Suprapubic skin (tissue), 4 donors: ENCODE results near the gene SPINK1. TPM values are rescaled to one million over a fixed set of nuclear protein-coding genes. Genes with fewer than 3 reads are reported as not detected.

Source experiments
- DNase-seq, 2 donors: peaks; one replicate each; pipeline ENCODE4 v3.0.0-alpha.2; 2019; ENCODE audit warnings: low spot score in 2 of 2
- H3K27ac ChIP-seq: fragments of 200-600 bp; sonication (generic); one replicate; pipeline ENCODE4 v1.5.1; 2019
- H3K27me3 ChIP-seq: fragments of 200-600 bp; sonication (generic); one replicate; pipeline ENCODE4 v1.5.1; 2019
- H3K36me3 ChIP-seq: fragments of 200-600 bp; sonication (generic); one replicate; pipeline ENCODE4 v1.5.1; 2019
- H3K4me1 ChIP-seq: fragments of 200-600 bp; sonication (generic); one replicate; pipeline ENCODE4 v1.5.1; 2019
- H3K4me3 ChIP-seq: fragments of 200-600 bp; sonication (generic); one replicate; pipeline ENCODE4 v1.5.1; 2019; ENCODE audit warnings: mild to moderate bottlenecking
- H3K9me3 ChIP-seq: fragments of 200-600 bp; sonication (generic); one replicate; pipeline ENCODE4 v1.5.1; 2019
- EP300 ChIP-seq: sonication (generic); formaldehyde crosslinking; IDR thresholded peaks from one replicate; pipeline ENCODE4 v1.6.1; 2017; ENCODE audit warnings: antibody characterized with exemption
- POLR2A ChIP-seq, 2 donors: fragments of 450-650 bp; IDR thresholded peaks; one replicate each; pipeline ENCODE4 v1.6.1; 2017; ENCODE audit warnings: antibody characterized with exemption in 2 of 2, mild to moderate bottlenecking in 2 of 2, moderate library complexity in 2 of 2
- POLR2AphosphoS5 ChIP-seq, 3 donors: sonication (generic); formaldehyde crosslinking; IDR thresholded peaks; one replicate each; pipeline ENCODE4 v1.6.1; 2017; ENCODE audit warnings: antibody characterized with exemption in 3 of 3
- WGBS: methylation state at CpG from one replicate; pipeline ENCODE4 v1.1.5; 2018; 5-methylcytosine and 5-hydroxymethylcytosine counted together
- total RNA-seq, 4 donors: library from RNA; depleted of rRNA; stranded (reverse); fragments of >200 nt; gene quantifications; one replicate each; pipeline ENCODE4 v1.1.0, GENCODE V29; 2016
- TF ChIP-seq, protein P1 (sequence below), 2 donors: fragments of 200-600 bp in 1 of 2; fragments of 450-650 bp in 1 of 2; sonication (generic) in 1 of 2; IDR thresholded peaks; one replicate each; pipeline ENCODE4 v1.5.1; 2016 to 2019; ENCODE audit warnings: antibody characterized with exemption in 2 of 2, mild to moderate bottlenecking in 1 of 2, moderate library complexity in 1 of 2

Gene SPINK1
- total RNA-seq, 4 donors from 2014 or later = 2.5 to 64.5 TPM; not detected in 2

DNA sequence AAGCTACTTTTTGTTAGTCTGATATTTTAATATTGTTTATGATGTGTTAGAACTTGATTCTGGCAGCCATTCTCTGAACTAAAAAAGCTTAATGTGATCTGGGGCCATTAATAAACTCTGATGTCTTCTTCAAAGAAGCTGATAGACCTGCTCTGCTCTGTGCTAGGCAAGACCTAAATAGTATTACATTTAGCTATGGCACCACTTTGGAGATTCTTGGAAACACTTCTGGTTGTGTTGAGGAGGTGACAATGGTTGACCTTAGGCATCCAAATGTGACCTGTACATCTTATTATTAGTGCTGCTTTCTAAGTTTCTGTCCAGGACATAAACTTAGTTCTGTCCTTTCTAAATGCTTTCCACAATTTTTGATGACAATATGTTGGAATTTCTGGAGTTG, 25.3 kb upstream of the SPINK1 start:
- no peak for DNase-seq
- Histone ChIP-seq H3K4me3 (no peak overlapping the region), H3K9me3 (no peaks in the 10 kb centered on the region), H3K4me1 (no peaks in the 10 kb centered on the region), H3K36me3 (no peaks in the 10 kb centered on the region), H3K27me3 (no peaks in the 10 kb centered on the region), H3K27ac (no peak overlapping the region)
- TF ChIP-seq POLR2A (IDR thresholded peaks at IDR 0.05) (no peak), POLR2AphosphoS5 (IDR thresholded peaks at IDR 0.05) (no peak), EP300 (no peak)
- TF ChIP-seq, protein P1, sequence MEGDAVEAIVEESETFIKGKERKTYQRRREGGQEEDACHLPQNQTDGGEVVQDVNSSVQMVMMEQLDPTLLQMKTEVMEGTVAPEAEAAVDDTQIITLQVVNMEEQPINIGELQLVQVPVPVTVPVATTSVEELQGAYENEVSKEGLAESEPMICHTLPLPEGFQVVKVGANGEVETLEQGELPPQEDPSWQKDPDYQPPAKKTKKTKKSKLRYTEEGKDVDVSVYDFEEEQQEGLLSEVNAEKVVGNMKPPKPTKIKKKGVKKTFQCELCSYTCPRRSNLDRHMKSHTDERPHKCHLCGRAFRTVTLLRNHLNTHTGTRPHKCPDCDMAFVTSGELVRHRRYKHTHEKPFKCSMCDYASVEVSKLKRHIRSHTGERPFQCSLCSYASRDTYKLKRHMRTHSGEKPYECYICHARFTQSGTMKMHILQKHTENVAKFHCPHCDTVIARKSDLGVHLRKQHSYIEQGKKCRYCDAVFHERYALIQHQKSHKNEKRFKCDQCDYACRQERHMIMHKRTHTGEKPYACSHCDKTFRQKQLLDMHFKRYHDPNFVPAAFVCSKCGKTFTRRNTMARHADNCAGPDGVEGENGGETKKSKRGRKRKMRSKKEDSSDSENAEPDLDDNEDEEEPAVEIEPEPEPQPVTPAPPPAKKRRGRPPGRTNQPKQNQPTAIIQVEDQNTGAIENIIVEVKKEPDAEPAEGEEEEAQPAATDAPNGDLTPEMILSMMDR (IDR thresholded peaks at IDR 0.05) = no peak

DNA sequence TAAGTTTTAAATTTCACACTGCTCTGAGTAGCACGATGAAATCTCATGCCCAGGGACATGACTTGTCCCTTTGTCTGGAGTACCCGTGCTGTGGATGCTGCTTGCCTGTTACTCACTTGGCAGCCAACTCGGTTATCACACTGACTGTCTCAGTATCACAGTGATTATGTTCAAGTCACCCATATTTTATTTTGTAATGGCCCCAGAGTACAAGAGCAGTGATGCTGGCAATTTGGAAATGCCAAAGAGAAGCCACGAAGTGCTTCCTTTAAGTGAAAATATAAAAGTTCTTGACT, 24.3 kb upstream of the SPINK1 start:
- TF ChIP-seq, protein P1 (IDR thresholded peaks at IDR 0.05) = no peak
- TF ChIP-seq POLR2A (IDR thresholded peaks at IDR 0.05) = no peak
- TF ChIP-seq EP300 = no peak
- Histone ChIP-seq H3K27me3 (no peaks in the 10 kb centered on the region), H3K27ac (no peak overlapping the region), H3K4me3 (no peak overlapping the region), H3K9me3 (no peaks in the 10 kb centered on the region), H3K36me3 (no peaks in the 10 kb centered on the region), H3K4me1 (no peaks in the 10 kb centered on the region)
- DNase-seq = no peak
- 39% methylated on average over 4 of the region's 4 CpGs for WGBS

DNA sequence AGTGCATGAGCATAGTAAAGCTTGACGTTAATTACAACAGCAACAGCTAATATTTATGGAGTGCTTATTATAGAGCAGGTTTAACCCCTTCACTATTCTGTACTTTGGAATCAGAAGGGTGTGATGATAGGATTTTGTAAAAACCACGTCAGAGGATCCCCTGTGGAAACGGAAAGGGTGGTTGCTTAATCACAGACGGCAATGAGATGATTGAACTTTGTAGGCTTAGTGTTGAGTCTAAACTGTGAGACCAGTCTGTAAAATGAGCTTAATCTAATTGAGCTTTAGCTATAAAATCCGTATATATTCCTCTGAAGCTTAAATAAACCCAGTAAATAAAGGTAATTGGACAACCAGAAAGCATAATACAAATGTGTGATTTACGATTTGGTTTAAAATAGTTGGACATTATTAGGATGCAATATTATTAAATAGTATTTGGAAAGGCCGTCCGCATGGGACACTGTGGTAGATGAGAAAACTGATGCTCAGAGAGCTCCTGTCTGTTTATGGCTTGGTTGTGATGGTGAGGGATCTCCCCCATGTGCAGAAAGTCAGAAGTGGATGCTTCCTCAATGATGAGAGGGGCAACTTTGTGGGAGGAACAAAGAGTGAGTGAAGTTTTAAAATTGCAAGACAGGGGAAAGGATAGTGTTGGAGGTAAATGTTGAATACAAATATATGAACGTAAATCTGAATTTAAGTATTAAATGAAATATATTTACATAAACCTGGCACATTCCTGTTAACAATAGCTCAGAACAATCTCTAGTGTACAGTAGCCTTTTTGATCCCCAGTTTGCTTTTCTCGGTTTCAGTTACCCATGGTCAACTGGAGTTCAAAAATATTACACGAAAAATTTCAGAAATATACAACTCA, 23.7 kb upstream of the SPINK1 start:
- WGBS = 76% methylated on average over 11 of the region's 11 CpGs
- no peaks in the 10 kb centered on the region for H3K36me3 ChIP-seq
- H3K4me3 ChIP-seq = no peak overlapping the region
- no peaks in the 10 kb centered on the region for H3K9me3 ChIP-seq
- no peaks in the 10 kb centered on the region for H3K27me3 ChIP-seq
- no peaks in the 10 kb centered on the region for H3K4me1 ChIP-seq
- TF ChIP-seq POLR2AphosphoS5 (IDR thresholded peaks at IDR 0.05) (no peak), EP300 (no peak), POLR2A (IDR thresholded peaks at IDR 0.05) (no peak)
- TF ChIP-seq, protein P1 (IDR thresholded peaks at IDR 0.05) = no peak
- H3K27ac ChIP-seq = no peak overlapping the region
- DNase-seq = no peak

DNA sequence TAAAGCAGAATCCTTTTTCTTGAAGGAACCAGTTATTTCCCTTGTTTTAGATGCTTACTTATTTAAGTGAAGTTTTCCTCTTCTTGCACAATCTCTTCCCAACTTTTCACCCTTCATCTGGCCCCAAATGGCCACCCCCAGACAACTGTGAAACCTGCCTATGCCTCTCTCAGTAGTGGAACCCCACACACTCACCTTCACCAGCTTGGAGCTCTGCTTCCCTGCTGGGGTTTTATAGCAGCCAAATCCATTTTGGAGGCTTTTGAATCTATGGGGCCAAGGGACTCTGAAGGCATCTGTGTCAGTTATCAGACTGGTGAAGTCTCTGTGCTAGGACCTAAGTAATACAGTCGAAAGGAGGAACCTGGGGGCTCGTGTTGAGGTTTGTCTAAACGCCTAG, 22.9 kb upstream of the SPINK1 start:
- DNase-seq = no peak
- H3K27me3 ChIP-seq = no peaks in the 10 kb centered on the region
- H3K27ac ChIP-seq = no peak overlapping the region
- H3K9me3 ChIP-seq = no peaks in the 10 kb centered on the region
- no peaks in the 10 kb centered on the region for H3K4me1 ChIP-seq
- WGBS = 66% methylated on average over 3 of the region's 3 CpGs
- no peak for TF ChIP-seq POLR2A (IDR thresholded peaks at IDR 0.05)
- no peak for TF ChIP-seq POLR2AphosphoS5 (IDR thresholded peaks at IDR 0.05)
- TF ChIP-seq, protein P1 (IDR thresholded peaks at IDR 0.05) = no peak
- no peak for TF ChIP-seq EP300
- no peak overlapping the region for H3K4me3 ChIP-seq
- no peaks in the 10 kb centered on the region for H3K36me3 ChIP-seq

DNA sequence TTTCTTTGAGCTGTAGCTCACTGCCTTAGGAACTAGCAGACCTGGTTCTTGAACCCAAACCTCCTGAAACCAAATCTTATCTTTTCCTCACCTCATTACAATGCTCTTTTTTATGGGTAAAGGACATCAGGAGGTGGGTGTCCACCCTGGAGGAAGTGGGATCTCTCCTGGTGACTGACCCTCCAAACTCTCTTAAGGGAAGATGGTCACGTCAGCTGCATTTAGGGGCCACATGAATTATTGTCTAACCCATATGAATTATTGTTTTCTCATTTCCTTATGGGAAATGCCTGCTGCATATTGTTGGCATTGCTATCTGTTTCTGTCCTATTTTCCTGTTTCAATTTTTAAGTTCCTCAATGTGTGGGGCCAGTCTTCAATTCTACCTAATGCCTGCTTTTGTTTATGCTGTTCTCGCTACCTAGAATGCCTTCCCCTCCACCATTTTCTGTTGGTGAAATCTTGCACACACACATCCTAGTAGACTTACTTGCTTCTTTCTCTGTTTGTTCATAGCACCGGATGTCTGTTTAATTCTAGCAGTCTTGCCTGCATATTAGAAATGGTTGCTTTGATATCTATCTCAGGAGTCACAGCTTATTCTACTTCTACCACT, 22.0 kb upstream of the SPINK1 start:
- no peak overlapping the region for H3K4me3 ChIP-seq
- H3K4me1 ChIP-seq = no peaks in the 10 kb centered on the region
- H3K27me3 ChIP-seq = no peaks in the 10 kb centered on the region
- TF ChIP-seq EP300 = no peak
- TF ChIP-seq POLR2A (IDR thresholded peaks at IDR 0.05) = no peak
- TF ChIP-seq POLR2AphosphoS5 (IDR thresholded peaks at IDR 0.05) = no peak
- TF ChIP-seq, protein P1 (IDR thresholded peaks at IDR 0.05) = no peak
- H3K27ac ChIP-seq = no peak overlapping the region
- DNase-seq = no peak
- H3K36me3 ChIP-seq = no peaks in the 10 kb centered on the region
- 57% methylated on average over 3 of the region's 3 CpGs for WGBS
- no peaks in the 10 kb centered on the region for H3K9me3 ChIP-seq
